Tibial nerve (tissue), 4 donors: ENCODE measurements around the gene HOPX. TPM values are rescaled to one million over a fixed set of nuclear protein-coding genes. Genes with fewer than 3 reads are reported as not detected.

Experiments
- DNase-seq, 2 donors: peaks; one replicate each; pipeline ENCODE4 v3.0.0-alpha.2; 2019; ENCODE audit warnings: low spot score in 2 of 2
- H3K27ac ChIP-seq, 4 donors: fragments of 200-600 bp; sonication (generic) in 3 of 4; one replicate each; pipeline ENCODE4 v1.5.1; 2017 to 2019; ENCODE audit warnings: mild to moderate bottlenecking in 1 of 4
- H3K27me3 ChIP-seq, 2 donors: fragments of 200-600 bp; sonication (generic) in 1 of 2; one replicate each; pipeline versions ENCODE4 v1.5.1 to v1.6.0; 2017 to 2019
- H3K36me3 ChIP-seq, 3 donors: fragments of 200-600 bp; sonication (generic); one replicate each; pipeline ENCODE4 v1.5.1; 2018 to 2019
- H3K4me1 ChIP-seq, 4 donors: fragments of 200-600 bp; sonication (generic) in 3 of 4; one replicate each; pipeline ENCODE4 v1.5.1; 2017 to 2019
- H3K4me3 ChIP-seq, 4 donors: fragments of 200-600 bp; sonication (generic) in 3 of 4; one replicate each; pipeline ENCODE4 v1.5.1; 2017 to 2019; ENCODE audit warnings: mild to moderate bottlenecking in 1 of 4, moderate library complexity in 1 of 4
- H3K9me3 ChIP-seq, 4 donors: fragments of 200-600 bp; sonication (generic) in 3 of 4; one replicate each; pipeline ENCODE4 v1.5.1; 2017 to 2019
- EP300 ChIP-seq, 2 donors: sonication (generic); formaldehyde crosslinking; IDR thresholded peaks; one replicate each; pipeline ENCODE4 v1.6.1; 2017; ENCODE audit warnings: antibody characterized with exemption in 2 of 2, mild to moderate bottlenecking in 1 of 2
- POLR2A ChIP-seq, 2 donors: fragments of 450-650 bp; IDR thresholded peaks; one replicate each; pipeline ENCODE4 v1.6.1; 2017; ENCODE audit warnings: antibody characterized with exemption in 2 of 2, mild to moderate bottlenecking in 2 of 2, moderate library complexity in 2 of 2
- WGBS, 2 donors: methylation state at CpG; one replicate each; pipeline ENCODE4 v1.1.5; 2018; 5-methylcytosine and 5-hydroxymethylcytosine counted together
- total RNA-seq, 4 donors: library from RNA; depleted of rRNA; stranded (reverse); fragments of >200 nt; gene quantifications; one replicate each; pipeline ENCODE4 v1.1.0, GENCODE V29; 2016
- TF ChIP-seq, protein P1 (sequence below), 5 experiments: fragments of 200-600 bp in 3 of 5; fragments of 450-650 bp in 2 of 5; sonication (generic) in 3 of 5; IDR thresholded peaks; one replicate each; pipeline ENCODE4 v1.5.1; 2016 to 2019; ENCODE audit warnings: antibody characterized with exemption in 5 of 5, mild to moderate bottlenecking in 3 of 5, moderate library complexity in 2 of 5

The HOPX gene
- total RNA-seq, 4 donors from 2014 or later = 0.63 to 2.7 (median 1.9) TPM

GRCh38 chr4:56603297-56603696 is 77.8 kb downstream of the HOPX start:
- TF ChIP-seq, protein P1, sequence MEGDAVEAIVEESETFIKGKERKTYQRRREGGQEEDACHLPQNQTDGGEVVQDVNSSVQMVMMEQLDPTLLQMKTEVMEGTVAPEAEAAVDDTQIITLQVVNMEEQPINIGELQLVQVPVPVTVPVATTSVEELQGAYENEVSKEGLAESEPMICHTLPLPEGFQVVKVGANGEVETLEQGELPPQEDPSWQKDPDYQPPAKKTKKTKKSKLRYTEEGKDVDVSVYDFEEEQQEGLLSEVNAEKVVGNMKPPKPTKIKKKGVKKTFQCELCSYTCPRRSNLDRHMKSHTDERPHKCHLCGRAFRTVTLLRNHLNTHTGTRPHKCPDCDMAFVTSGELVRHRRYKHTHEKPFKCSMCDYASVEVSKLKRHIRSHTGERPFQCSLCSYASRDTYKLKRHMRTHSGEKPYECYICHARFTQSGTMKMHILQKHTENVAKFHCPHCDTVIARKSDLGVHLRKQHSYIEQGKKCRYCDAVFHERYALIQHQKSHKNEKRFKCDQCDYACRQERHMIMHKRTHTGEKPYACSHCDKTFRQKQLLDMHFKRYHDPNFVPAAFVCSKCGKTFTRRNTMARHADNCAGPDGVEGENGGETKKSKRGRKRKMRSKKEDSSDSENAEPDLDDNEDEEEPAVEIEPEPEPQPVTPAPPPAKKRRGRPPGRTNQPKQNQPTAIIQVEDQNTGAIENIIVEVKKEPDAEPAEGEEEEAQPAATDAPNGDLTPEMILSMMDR (IDR thresholded peaks at IDR 0.05) = no peak
- no peak for TF ChIP-seq POLR2A (IDR thresholded peaks at IDR 0.05)
- TF ChIP-seq EP300 (IDR thresholded peaks at IDR 0.05) = no peak
- WGBS, 2 donors = 54 to 62% methylated on average over 3 of the region's 3 CpGs
- H3K9me3 ChIP-seq = peaks cover 0 to 5% (median 0%) of the 10 kb centered on the region in 4 donors
- no peaks in the 10 kb centered on the region for H3K27me3 ChIP-seq
- no peak for DNase-seq
- H3K36me3 ChIP-seq = no peaks in the 10 kb centered on the region
- no peak overlapping the region for H3K27ac ChIP-seq
- no peaks in the 10 kb centered on the region for H3K4me1 ChIP-seq
- H3K4me3 ChIP-seq = no peak overlapping the region

Other genes starting within 250 kb of the HOPX start
- 1 to 10 TPM; 2.2 to 7.8 (median 3.8) TPM for gene PPAT, start 245.7 kb downstream of the HOPX start, total RNA-seq
- 10 to 100 TPM; 17.8 to 41.7 (median 22.9) TPM for gene PAICS, start 245.0 kb downstream of the HOPX start, total RNA-seq
- gene SRP72, start 213.7 kb downstream of the HOPX start, total RNA-seq = 10 to 100 TPM; 37.7 to 66.6 (median 60.0) TPM
- 1 to 10 TPM in 1 of 4 donors, under 1 TPM in 2, not detected in 1; 0.60 to 1.5 (median 0.87) TPM for gene ARL9, start 175.5 kb downstream of the HOPX start, total RNA-seq
- gene SPINK2, start 140.4 kb upstream of the HOPX start, total RNA-seq = not detected
- gene REST, start 226.6 kb upstream of the HOPX start, total RNA-seq = 10 to 100 TPM; 23.7 to 39.2 (median 33.9) TPM